ENCODE measurements around the gene GRAMD1C. TPM values are rescaled to one million over a fixed set of nuclear protein-coding genes. Genes with fewer than 3 reads are reported as not detected.
"Not testable (repeated sequence)": the region's sequence is repeated elsewhere in the genome, so short reads cannot be mapped to it uniquely, and the experiment has no call there.

The GRAMD1C gene
- total RNA-seq, 2 experiments from 2014 or later: 0.29 to 0.61 TPM

GRCh38 chr3:113850391-113850790, 11.8 kb downstream of the GRAMD1C start:
- DNase-seq; POLR2A ChIA-PET; CTCF ChIA-PET; intact Hi-C loops (cut with micrococcal nuclease); H3K9me3 Mint-ChIP-seq; H3K27ac Mint-ChIP-seq; H3K36me3 Mint-ChIP-seq (ENCODE audit: low read depth); H3K27me3 Mint-ChIP-seq; H3K4me3 Mint-ChIP-seq; H3K4me1 Mint-ChIP-seq (ENCODE audit: low read depth); ATAC-seq: not testable (repeated sequence)

DNA sequence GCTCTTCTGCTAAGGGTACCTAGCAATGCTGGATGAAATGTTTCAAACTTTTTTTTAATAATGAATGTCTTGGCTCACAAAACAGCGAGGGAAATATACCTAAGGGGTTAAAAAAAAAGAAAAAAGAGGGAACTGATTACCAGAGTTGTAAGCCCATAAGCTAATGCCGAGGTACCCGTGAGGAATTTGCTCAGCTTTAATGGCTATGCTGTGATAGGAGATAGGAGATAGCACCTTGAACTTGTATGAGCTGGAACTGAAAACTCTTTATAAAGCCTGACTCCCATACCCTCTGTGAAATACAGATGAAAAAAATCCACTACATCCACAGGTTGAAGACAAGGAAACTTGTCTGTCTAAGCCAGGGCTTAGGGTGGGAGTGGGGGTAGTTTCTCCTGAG, 13.9 kb downstream of the GRAMD1C start:
- no peaks in the 10 kb centered on the region for H3K9me3 Mint-ChIP-seq
- TF ChIP-seq, protein P1, sequence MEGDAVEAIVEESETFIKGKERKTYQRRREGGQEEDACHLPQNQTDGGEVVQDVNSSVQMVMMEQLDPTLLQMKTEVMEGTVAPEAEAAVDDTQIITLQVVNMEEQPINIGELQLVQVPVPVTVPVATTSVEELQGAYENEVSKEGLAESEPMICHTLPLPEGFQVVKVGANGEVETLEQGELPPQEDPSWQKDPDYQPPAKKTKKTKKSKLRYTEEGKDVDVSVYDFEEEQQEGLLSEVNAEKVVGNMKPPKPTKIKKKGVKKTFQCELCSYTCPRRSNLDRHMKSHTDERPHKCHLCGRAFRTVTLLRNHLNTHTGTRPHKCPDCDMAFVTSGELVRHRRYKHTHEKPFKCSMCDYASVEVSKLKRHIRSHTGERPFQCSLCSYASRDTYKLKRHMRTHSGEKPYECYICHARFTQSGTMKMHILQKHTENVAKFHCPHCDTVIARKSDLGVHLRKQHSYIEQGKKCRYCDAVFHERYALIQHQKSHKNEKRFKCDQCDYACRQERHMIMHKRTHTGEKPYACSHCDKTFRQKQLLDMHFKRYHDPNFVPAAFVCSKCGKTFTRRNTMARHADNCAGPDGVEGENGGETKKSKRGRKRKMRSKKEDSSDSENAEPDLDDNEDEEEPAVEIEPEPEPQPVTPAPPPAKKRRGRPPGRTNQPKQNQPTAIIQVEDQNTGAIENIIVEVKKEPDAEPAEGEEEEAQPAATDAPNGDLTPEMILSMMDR (IDR thresholded peaks at IDR 0.05): no peak
- H3K27ac Mint-ChIP-seq: no peak overlapping the region
- no peaks in the 10 kb centered on the region for H3K27me3 Mint-ChIP-seq
- no peaks in the 10 kb centered on the region for H3K4me1 Mint-ChIP-seq (ENCODE audit: low read depth)
- intact Hi-C loops (cut with micrococcal nuclease): no loop called here
- no peak for DNase-seq
- CTCF ChIA-PET: no interaction called here
- H3K4me3 Mint-ChIP-seq: no peak overlapping the region
- POLR2A ChIA-PET: no interaction called here
- H3K36me3 Mint-ChIP-seq (ENCODE audit: low read depth): no peaks in the 10 kb centered on the region
- no peak for ATAC-seq

GRCh38 chr3:113867506-113867905, 28.9 kb downstream of the GRAMD1C start:
- Mint-ChIP-seq H3K27me3 (peaks cover 2% of the 10 kb centered on the region), H3K4me1 (ENCODE audit: low read depth) (no peaks in the 10 kb centered on the region), H3K36me3 (ENCODE audit: low read depth) (no peaks in the 10 kb centered on the region), H3K9me3 (peaks cover 3% of the 10 kb centered on the region), H3K4me3 (no peak overlapping the region), H3K27ac (no peak overlapping the region)
- intact Hi-C loops (cut with micrococcal nuclease): no loop called here
- no peak for ATAC-seq
- TF ChIP-seq, protein P1 (IDR thresholded peaks at IDR 0.05): no peak
- no peak for DNase-seq
- CTCF ChIA-PET: no interaction called here
- POLR2A ChIA-PET: no interaction called here

- no peak for DNase-seq
- ATAC-seq: no peak
- no peaks in the 10 kb centered on the region for H3K9me3 Mint-ChIP-seq
- H3K4me3 Mint-ChIP-seq: no peak overlapping the region
- H3K27ac Mint-ChIP-seq: no peak overlapping the region
- TF ChIP-seq, protein P1 (IDR thresholded peaks at IDR 0.05): no peak
- peaks cover 2% of the 10 kb centered on the region for H3K27me3 Mint-ChIP-seq
- H3K4me1 Mint-ChIP-seq (ENCODE audit: low read depth): no peaks in the 10 kb centered on the region
- no peaks in the 10 kb centered on the region for H3K36me3 Mint-ChIP-seq (ENCODE audit: low read depth)
- ChIA-PET POLR2A (no interaction called here), CTCF (no interaction called here)
- intact Hi-C loops (cut with micrococcal nuclease): no loop called here
These were observed 34.7 kb downstream of the GRAMD1C start for GRCh38 chr3:113873293-113873692.

GRCh38 chr3:113873814-113874526, 35.4 kb downstream of the GRAMD1C start:
- Mint-ChIP-seq H3K9me3 (no peaks in the 10 kb centered on the region), H3K27ac (no peak overlapping the region), H3K36me3 (ENCODE audit: low read depth) (no peaks in the 10 kb centered on the region), H3K4me1 (ENCODE audit: low read depth) (no peaks in the 10 kb centered on the region), H3K4me3 (no peak overlapping the region), H3K27me3 (peaks cover 2% of the 10 kb centered on the region)
- ChIA-PET POLR2A (no interaction called here), CTCF (no interaction called here)
- ATAC-seq (no peak), DNase-seq (no peak)
- TF ChIP-seq, protein P1 (IDR thresholded peaks at IDR 0.05): no peak
- intact Hi-C loops (cut with micrococcal nuclease): no loop called here
